Neuronal stem cell (in vitro differentiated cells): Measurements from ENCODE around the gene LIFR.

Experiments used
- DNase-seq: peaks from one replicate; pipeline ENCODE4 v3.0.0-alpha.2; 2013; ENCODE audit warnings: low spot score
- H2AFZ ChIP-seq: one replicate; pipeline ENCODE4 v1.6.1; 2013; ENCODE audit warnings: mild to moderate bottlenecking, low read length, inconsistent platforms
- H2AK5ac ChIP-seq: 2 replicates; pipeline ENCODE4 v1.6.1; 2013; ENCODE audit warnings: low read depth, mild to moderate bottlenecking, inconsistent platforms, low read length, moderate library complexity, mixed read lengths
- H2BK120ac ChIP-seq: 2 replicates; pipeline ENCODE4 v1.6.1; 2013; ENCODE audit warnings: low read depth, mild to moderate bottlenecking, inconsistent platforms, low read length, moderate library complexity, mixed read lengths
- H2BK12ac ChIP-seq: one replicate; pipeline ENCODE4 v1.6.1; 2013; ENCODE audit warnings: low read length, inconsistent platforms
- H2BK15ac ChIP-seq: 2 replicates; pipeline ENCODE4 v1.6.1; 2013; ENCODE audit warnings: mild to moderate bottlenecking, low read length, inconsistent platforms, mixed read lengths
- H2BK5ac ChIP-seq: one replicate; pipeline ENCODE4 v1.6.1; 2013; ENCODE audit warnings: inconsistent platforms, mild to moderate bottlenecking, low read length, moderate library complexity
- H3K14ac ChIP-seq: one replicate; pipeline ENCODE4 v1.6.1; 2013; ENCODE audit warnings: low read length, inconsistent platforms
- H3K18ac ChIP-seq: 2 replicates; pipeline ENCODE4 v1.6.1; 2013; ENCODE audit warnings: low read length, inconsistent platforms
- H3K23ac ChIP-seq: 2 replicates; pipeline ENCODE4 v1.6.1; 2013; ENCODE audit warnings: low read depth, mild to moderate bottlenecking, mixed read lengths, low read length, inconsistent platforms; ENCODE audit not compliant: poor library complexity
- H3K27ac ChIP-seq: replicated peaks from 3 replicates; pipeline ENCODE4 v1.5.1; 2013; ENCODE audit warnings: low read length, inconsistent platforms
- H3K27me3 ChIP-seq, 3 experiments: 2 replicates each; pipeline ENCODE4 v1.6.1; 2013; ENCODE audit warnings: low read length in 3 of 3, mild to moderate bottlenecking in 2 of 3, inconsistent platforms in 1 of 3, low read depth in 1 of 3, mixed read lengths in 1 of 3, moderate library complexity in 1 of 3; ENCODE audit not compliant: control insufficient read depth in 3 of 3, insufficient read depth in 3 of 3
- H3K36me3 ChIP-seq, 2 donors: replicated peaks in 1 of 2; 2 replicates each; pipeline ENCODE4 v1.6.1; 2013; ENCODE audit warnings: low read length in 2 of 2; ENCODE audit not compliant: control insufficient read depth in 2 of 2, insufficient read depth in 2 of 2
- H3K4ac ChIP-seq: 2 replicates; pipeline ENCODE4 v1.6.1; 2013; ENCODE audit warnings: inconsistent platforms, mild to moderate bottlenecking, low read length, moderate library complexity
- H3K4me1 ChIP-seq, 2 donors: 1 replicate in 1 of 2; 2 replicates in 1 of 2; pipeline ENCODE4 v1.6.1; 2013; ENCODE audit warnings: low read length in 2 of 2, low read depth in 1 of 2; ENCODE audit not compliant: control insufficient read depth in 2 of 2, insufficient read depth in 1 of 2
- H3K4me2 ChIP-seq: one replicate; pipeline ENCODE4 v1.6.1; 2013; ENCODE audit warnings: mild to moderate bottlenecking, low read length, inconsistent platforms; ENCODE audit not compliant: insufficient read depth, poor library complexity, severe bottlenecking
- H3K4me3 ChIP-seq, 2 donors: 2 replicates each; pipeline ENCODE4 v1.5.1; 2013; ENCODE audit warnings: low read length in 2 of 2, mild to moderate bottlenecking in 2 of 2, inconsistent platforms in 1 of 2, moderate library complexity in 1 of 2
- H3K79me1 ChIP-seq: one replicate; pipeline ENCODE4 v1.6.1; 2013; ENCODE audit warnings: low read depth, mild to moderate bottlenecking, inconsistent platforms, low read length, moderate library complexity
- H3K9ac ChIP-seq: one replicate; pipeline ENCODE4 v1.6.1; 2013; ENCODE audit warnings: mild to moderate bottlenecking, low read depth, low read length, inconsistent platforms; ENCODE audit not compliant: poor library complexity
- H3K9me3 ChIP-seq, 2 donors: replicated peaks in 1 of 2; 2 replicates each; pipeline versions ENCODE3 to v1.6.1; 2013; ENCODE audit warnings: low read length in 2 of 2, mild to moderate bottlenecking in 2 of 2, inconsistent platforms in 1 of 2, low read depth in 1 of 2, mixed read lengths in 1 of 2, moderate library complexity in 1 of 2; ENCODE audit not compliant: control insufficient read depth in 2 of 2, insufficient read depth in 1 of 2
- H4K8ac ChIP-seq: one replicate; pipeline ENCODE4 v1.6.1; 2013; ENCODE audit warnings: low read depth, mild to moderate bottlenecking, inconsistent platforms, low read length, moderate library complexity
- H4K91ac ChIP-seq: one replicate; pipeline ENCODE4 v1.6.1; 2013; ENCODE audit warnings: low read length, low read depth, mild to moderate bottlenecking, inconsistent platforms; ENCODE audit not compliant: poor library complexity
- WGBS, 2 donors: extraction: QIAGEN DNeasy Blood & Tissue Kit; methylation state at CpG; one replicate each; pipeline ENCODE4 v1.1.7; 2013; ENCODE audit warnings: missing lambda C conversion rate in 2 of 2, mixed read lengths in 1 of 2; ENCODE audit not compliant: insufficient read length in 2 of 2, insufficient replicate concordance in 1 of 2; ENCODE audit errors: extremely low coverage in 2 of 2; 5-methylcytosine and 5-hydroxymethylcytosine counted together

The LIFR gene

GRCh38 chr5:38557792-38558191 lies 1.3 kb upstream of the LIFR start:
- WGBS, 2 donors: no CpG with 5 or more reads among the region's 6 CpGs
- Histone ChIP-seq H3K27ac (no peak overlapping the region), H3K4me3 (peak overlapping the region in 1 of 2 donors; percentile 94)

DNA sequence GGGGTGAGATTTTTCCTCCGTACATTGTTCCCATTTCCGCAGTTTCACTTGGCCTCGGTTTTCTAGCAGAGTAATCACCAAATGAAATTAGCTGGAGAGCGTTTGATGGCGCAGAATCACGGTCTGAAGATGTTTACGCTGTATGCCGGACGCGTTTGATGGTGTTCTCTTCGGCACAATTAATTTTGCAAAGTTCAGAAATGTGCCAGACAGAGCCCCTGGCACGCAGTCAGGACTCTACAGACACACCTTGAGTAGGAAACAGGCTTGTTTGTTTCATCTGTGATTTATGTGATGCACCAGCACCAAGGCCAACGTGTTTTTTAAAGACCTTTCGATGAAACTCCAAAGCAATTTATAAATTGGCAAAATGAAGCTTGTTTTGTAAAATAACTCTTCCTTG lies 863 bp upstream of the LIFR start:
- H3K4ac ChIP-seq: no peak overlapping the region
- WGBS, 2 donors: no CpG with 5 or more reads among the region's 14 CpGs
- H2AFZ ChIP-seq: peak overlapping the region; percentile 96
- no peaks in the 10 kb centered on the region for H3K79me1 ChIP-seq
- peaks cover 0 to 14% (median 0%) of the 10 kb centered on the region in 3 experiments for H3K27me3 ChIP-seq
- H3K23ac ChIP-seq: peak overlapping the region; percentile 99
- H3K4me2 ChIP-seq: peak overlapping the region; percentile 69
- peak overlapping the region; percentile 94 to 97 for H3K4me3 ChIP-seq
- peaks cover 0 to 18% of the 10 kb centered on the region in 2 donors for H3K4me1 ChIP-seq
- no peak overlapping the region for H2BK12ac ChIP-seq
- H2BK120ac ChIP-seq: no peak overlapping the region
- peak overlapping the region; percentile 91 for H3K27ac ChIP-seq
- H3K9me3 ChIP-seq: no peaks in the 10 kb centered on the region
- H2BK5ac ChIP-seq: no peak overlapping the region
- H3K18ac ChIP-seq: peak overlapping the region; percentile 100
- no peaks in the 10 kb centered on the region for H3K36me3 ChIP-seq
- H4K91ac ChIP-seq: no peak overlapping the region
- peak overlapping the region; percentile 32 for H3K9ac ChIP-seq
- H4K8ac ChIP-seq: no peak overlapping the region
- no peak overlapping the region for H2BK15ac ChIP-seq
- no peak overlapping the region for H2AK5ac ChIP-seq
- DNase-seq: no peak
- no peak overlapping the region for H3K14ac ChIP-seq

More at GRCh38 chr5:38557792-38558191, 1.3 kb upstream of the LIFR start:
- Histone ChIP-seq H2BK15ac (no peak overlapping the region), H3K9me3 (no peaks in the 10 kb centered on the region), H3K27me3 (peaks cover 0 to 14% (median 0%) of the 10 kb centered on the region in 3 experiments), H2BK120ac (no peak overlapping the region), H2AFZ (no peak overlapping the region), H3K36me3 (no peaks in the 10 kb centered on the region), H3K9ac (no peak overlapping the region), H3K4me1 (peaks cover 0 to 16% of the 10 kb centered on the region in 2 donors), H3K14ac (no peak overlapping the region), H4K91ac (no peak overlapping the region), H2AK5ac (no peak overlapping the region), H3K4me2 (no peak overlapping the region), H3K18ac (no peak overlapping the region), H3K23ac (no peak overlapping the region), H2BK5ac (no peak overlapping the region), H2BK12ac (no peak overlapping the region), H3K79me1 (no peaks in the 10 kb centered on the region), H4K8ac (no peak overlapping the region), H3K4ac (no peak overlapping the region)
- DNase-seq: no peak

- Histone ChIP-seq H3K18ac (peak overlapping the region; percentile 51), H2BK120ac (no peak overlapping the region), H3K27ac (no peak overlapping the region), H3K9me3 (no peaks in the 10 kb centered on the region), H4K8ac (no peak overlapping the region), H2BK15ac (no peak overlapping the region), H3K79me1 (no peaks in the 10 kb centered on the region), H2BK12ac (no peak overlapping the region), H3K4ac (no peak overlapping the region), H3K36me3 (no peaks in the 10 kb centered on the region), H3K9ac (peak overlapping the region; percentile 38), H2AK5ac (no peak overlapping the region), H3K14ac (no peak overlapping the region), H4K91ac (no peak overlapping the region), H3K4me3 (peak overlapping the region; percentile 88 to 94), H3K4me1 (peaks cover 0 to 18% of the 10 kb centered on the region in 2 donors), H2BK5ac (no peak overlapping the region), H2AFZ (peak overlapping the region; percentile 79), H3K23ac (peak overlapping the region; percentile 82), H3K4me2 (peak overlapping the region; percentile 77), H3K27me3 (peaks cover 0 to 14% (median 0%) of the 10 kb centered on the region in 3 experiments)
- DNase-seq: no peak
- no CpG with 5 or more reads among the region's 68 CpGs for WGBS, 2 donors
Observed at GRCh38 chr5:38556088-38556598, 303 bp downstream of the LIFR start.

DNA sequence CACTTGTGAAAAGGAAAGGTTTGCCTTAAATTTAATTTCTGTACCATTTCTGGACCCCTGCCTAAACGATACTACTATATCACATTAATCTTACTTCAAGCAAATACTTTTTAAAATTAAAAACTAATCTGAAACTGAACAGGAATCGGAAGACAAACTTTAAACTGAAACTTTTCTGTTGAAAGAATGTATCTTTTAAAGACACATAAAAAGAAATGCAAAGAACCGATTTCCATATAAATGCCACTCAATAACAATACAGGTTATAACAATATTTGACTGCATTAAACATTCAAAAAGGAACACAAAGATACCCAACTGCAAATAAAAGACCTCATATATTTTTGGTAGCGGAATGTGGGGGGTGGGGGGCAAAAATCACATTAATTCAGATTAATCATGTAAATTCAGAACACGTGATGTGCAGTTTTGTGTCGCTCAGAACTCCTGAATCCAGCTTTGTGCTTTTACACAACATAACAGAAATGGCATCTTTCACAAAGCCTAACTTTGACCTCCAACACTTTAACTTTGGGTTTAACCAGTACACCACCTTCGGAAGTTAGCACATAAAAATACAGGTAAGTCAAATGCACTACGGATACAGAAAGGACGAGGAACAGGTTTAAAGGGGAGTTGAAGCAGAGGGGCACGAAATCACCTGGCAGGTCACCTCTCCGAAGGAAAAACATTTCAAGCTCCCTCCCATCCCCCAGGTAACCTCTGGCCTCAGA lies 925 bp downstream of the LIFR start:
- no peaks in the 10 kb centered on the region for H3K36me3 ChIP-seq
- peaks cover 0 to 18% of the 10 kb centered on the region in 2 donors for H3K4me1 ChIP-seq
- peaks cover 0 to 14% (median 0%) of the 10 kb centered on the region in 3 experiments for H3K27me3 ChIP-seq
- no peak overlapping the region for H3K18ac ChIP-seq
- H3K79me1 ChIP-seq: no peaks in the 10 kb centered on the region
- no peak overlapping the region for H3K14ac ChIP-seq
- H3K9ac ChIP-seq: peak overlapping the region; percentile 38
- no peak overlapping the region for H2BK12ac ChIP-seq
- no peak overlapping the region for H3K23ac ChIP-seq
- no peak overlapping the region for H3K4ac ChIP-seq
- no peak overlapping the region for H3K27ac ChIP-seq
- no peak overlapping the region for H2BK120ac ChIP-seq
- no peak for DNase-seq
- H2AFZ ChIP-seq: peak overlapping the region; percentile 79
- no peak overlapping the region for H4K91ac ChIP-seq
- no peaks in the 10 kb centered on the region for H3K9me3 ChIP-seq
- H2BK15ac ChIP-seq: no peak overlapping the region
- H3K4me3 ChIP-seq: peak overlapping the region; percentile 88 to 94
- no peak overlapping the region for H2AK5ac ChIP-seq
- no peak overlapping the region for H2BK5ac ChIP-seq
- H4K8ac ChIP-seq: no peak overlapping the region
- WGBS, 2 donors: 100% methylated on average over 1 of the region's 11 CpGs; no CpG with 5 or more reads in 1 of the 2 donors
- peak overlapping the region; percentile 77 for H3K4me2 ChIP-seq
